Measurements from ENCODE around the gene KLHL3. TPM values are rescaled to one million over a fixed set of nuclear protein-coding genes. Genes with fewer than 3 reads are reported as not detected.

The KLHL3 gene
- total and polyA plus RNA-seq, 11 donors: 8.3 to 77.6 (median 26.1) TPM

DNA sequence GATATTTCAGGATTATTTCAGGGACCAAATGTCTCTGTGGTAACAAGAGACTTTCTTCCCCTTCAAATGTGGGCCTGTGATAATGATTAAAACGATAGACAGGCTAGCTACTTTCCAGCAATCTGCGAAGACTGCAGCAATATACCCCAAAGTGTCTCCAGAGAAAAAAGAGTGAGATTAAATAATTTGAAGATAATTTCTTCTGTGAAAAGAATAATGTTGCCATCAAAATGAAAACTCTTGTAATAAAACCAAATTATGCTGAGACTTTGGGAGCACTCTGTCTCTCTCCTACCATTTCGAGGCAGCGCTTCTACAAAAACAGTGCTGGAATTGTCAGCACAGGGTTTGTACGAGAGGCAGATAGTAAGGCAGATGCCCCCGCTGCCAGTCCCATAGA is 132.5 kb downstream of the KLHL3 start:
- no peaks in the 10 kb centered on the region for H3K9me3 ChIP-seq
- H3K27ac ChIP-seq: no peak overlapping the region
- no peak overlapping the region for H3K4me3 ChIP-seq
- TF ChIP-seq POLR2A (IDR thresholded peaks at IDR 0.05) (no peak), CTCF (IDR thresholded peaks at IDR 0.05) (no peak)
- DNase-seq (no peak), ATAC-seq (no peak)
- no peaks in the 10 kb centered on the region for H3K36me3 ChIP-seq
- H3K27me3 ChIP-seq: peaks cover 0 to 15% (median 0%) of the 10 kb centered on the region in 9 donors
- intact Hi-C loops (cut with DNase I): loop anchor here in 3 of 10 donors (10.0 kb wide), 3 partner anchors 99 to 289 kb away; no protein-coding TSS in a partner anchor
- H3K4me1 ChIP-seq: no peaks in the 10 kb centered on the region
- WGBS, 4 donors: 90 to 94% (median 93%) methylated on average over 6 of the region's 6 CpGs

DNA sequence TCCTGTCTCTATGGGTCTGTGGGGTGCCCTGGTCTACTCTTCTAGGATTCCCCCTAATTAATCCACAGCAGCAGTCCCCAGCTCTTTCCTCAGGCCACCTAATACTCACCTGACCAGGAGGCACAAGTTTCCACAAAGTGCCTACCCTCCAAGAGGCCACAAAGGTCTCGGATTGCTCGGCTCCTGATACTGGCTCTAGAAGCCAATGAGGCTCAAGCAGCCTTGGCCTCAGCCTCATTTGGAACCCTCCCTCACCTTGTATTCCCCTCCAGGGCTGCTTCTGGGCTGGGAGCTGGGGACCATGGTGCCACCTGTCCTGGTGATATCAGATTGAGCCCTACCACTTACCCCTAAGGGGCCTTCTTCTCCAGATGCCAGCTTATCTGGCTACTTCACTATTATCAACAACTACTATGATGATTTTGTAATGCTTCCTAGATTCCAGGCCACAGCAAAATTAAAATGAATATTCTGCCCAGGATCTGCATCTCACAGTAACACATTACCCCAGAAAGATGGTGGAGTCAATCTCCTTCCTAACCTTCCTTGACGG is 133.1 kb downstream of the KLHL3 start:
- WGBS, 4 donors: 91 to 96% (median 95%) methylated on average over 3 of the region's 3 CpGs
- no peaks in the 10 kb centered on the region for H3K4me1 ChIP-seq
- TF ChIP-seq CTCF (IDR thresholded peaks at IDR 0.05) (no peak), POLR2A (IDR thresholded peaks at IDR 0.05) (no peak)
- H3K27me3 ChIP-seq: peaks cover 0 to 20% (median 0%) of the 10 kb centered on the region in 9 donors
- no peaks in the 10 kb centered on the region for H3K9me3 ChIP-seq
- ATAC-seq: no peak
- DNase-seq: no peak
- intact Hi-C loops (cut with DNase I): loop anchor here in 3 of 10 donors (10.0 kb wide), 3 partner anchors 98 to 288 kb away; no protein-coding TSS in a partner anchor
- no peak overlapping the region for H3K27ac ChIP-seq
- no peaks in the 10 kb centered on the region for H3K36me3 ChIP-seq
- H3K4me3 ChIP-seq: no peak overlapping the region

DNA sequence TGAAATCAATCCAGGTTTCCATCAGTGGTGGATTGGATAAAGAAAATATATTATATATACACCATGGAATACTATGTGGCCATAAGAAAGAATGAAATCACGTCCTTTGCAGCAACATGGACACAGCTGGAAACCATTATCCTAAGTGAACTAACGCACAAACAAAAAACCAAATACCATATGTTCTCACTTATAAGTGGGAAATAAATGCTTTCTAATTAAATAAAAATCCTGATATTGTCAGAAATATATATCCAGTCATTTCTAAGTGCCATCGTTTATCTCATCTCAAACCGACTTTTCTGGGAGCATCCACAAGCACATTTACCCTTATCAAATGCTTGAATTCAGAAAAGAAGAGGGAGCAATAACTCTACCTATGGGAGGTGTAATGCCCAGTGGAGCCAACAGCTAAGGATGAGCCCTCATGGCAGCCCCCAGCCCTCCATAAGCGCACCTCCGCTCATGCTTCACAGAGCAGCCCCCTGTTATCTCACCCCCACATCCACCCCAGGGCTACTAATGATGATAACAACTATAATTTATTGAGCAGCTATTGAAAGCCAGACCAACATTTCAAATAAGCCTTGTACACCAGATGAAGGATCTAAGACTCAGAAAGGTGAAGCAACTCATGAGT is 135.0 kb downstream of the KLHL3 start:
- DNase-seq: no peak
- intact Hi-C loops (cut with DNase I): loop anchor here in 3 of 10 donors (10.0 kb wide), 3 partner anchors 96 to 286 kb away; no protein-coding TSS in a partner anchor
- Histone ChIP-seq H3K36me3 (no peaks in the 10 kb centered on the region), H3K4me3 (no peak overlapping the region), H3K9me3 (no peaks in the 10 kb centered on the region), H3K27ac (no peak overlapping the region), H3K27me3 (peaks cover 0 to 29% (median 0%) of the 10 kb centered on the region in 9 donors), H3K4me1 (no peaks in the 10 kb centered on the region)
- TF ChIP-seq POLR2A (IDR thresholded peaks at IDR 0.05): no peak
- no peak for TF ChIP-seq CTCF (IDR thresholded peaks at IDR 0.05)
- 85 to 91% (median 90%) methylated on average over 6 of the region's 6 CpGs for WGBS, 4 donors
- ATAC-seq: no peak

DNA sequence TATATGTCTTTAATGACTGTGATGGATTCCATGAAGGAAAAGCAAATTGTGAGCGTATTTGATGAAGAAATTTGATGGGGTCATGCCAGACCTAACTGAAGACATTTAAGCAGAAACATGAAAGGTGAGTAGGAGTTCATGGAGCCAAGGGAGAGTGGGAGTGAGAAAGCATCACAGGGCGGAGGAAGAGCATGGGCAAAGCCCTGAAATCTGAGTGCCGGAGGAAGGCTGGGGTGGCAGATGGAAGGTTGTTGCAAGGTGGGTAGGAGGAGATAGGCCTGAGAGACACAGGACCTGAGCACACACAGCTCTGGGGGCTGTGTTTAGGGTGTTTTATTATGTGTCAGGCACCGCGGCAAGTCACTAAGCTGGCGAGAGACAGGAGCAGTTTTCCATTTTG is 136.4 kb downstream of the KLHL3 start:
- peaks cover 0 to 23% (median 0%) of the 10 kb centered on the region in 9 donors for H3K27me3 ChIP-seq
- 86 to 93% (median 88%) methylated on average over 6 of the region's 6 CpGs for WGBS, 4 donors

More for the DNA sequence above, 136.4 kb downstream of the KLHL3 start:
- Histone ChIP-seq H3K36me3 (no peaks in the 10 kb centered on the region), H3K4me3 (no peak overlapping the region), H3K4me1 (no peaks in the 10 kb centered on the region), H3K27ac (no peak overlapping the region), H3K9me3 (no peaks in the 10 kb centered on the region)
- TF ChIP-seq POLR2A (IDR thresholded peaks at IDR 0.05) (no peak), CTCF (IDR thresholded peaks at IDR 0.05) (no peak)
- intact Hi-C loops (cut with DNase I): no loop called here
- DNase-seq (no peak), ATAC-seq (no peak)
